NB4 (cell line): ENCODE results near the gene ARL16.

Source experiments
- CTCF ChIP-seq: IDR thresholded peaks from one replicate; pipeline ENCODE4 v1.5.1; 2012; ENCODE audit warnings: low read depth, low read length
- MYC ChIP-seq: IDR thresholded peaks from 2 replicates; pipeline ENCODE4 v1.6.1; 2011; ENCODE audit warnings: low read depth, low read length
- POLR2A ChIP-seq: IDR thresholded peaks from 2 replicates; pipeline ENCODE4 v1.6.1; 2011; ENCODE audit warnings: mild to moderate bottlenecking; ENCODE audit not compliant: insufficient read length; ENCODE audit errors: extremely low read depth

- TF ChIP-seq CTCF (no peak), POLR2A (no peak), MYC (no peak)
These were observed 22.1 kb upstream of the ARL16 start for GRCh38 chr17:81705518-81706231.
